Right cardiac atrium (tissue), 5 donors: Measurements from ENCODE around the gene CCDC57. TPM values are rescaled to one million over a fixed set of nuclear protein-coding genes. Genes with fewer than 3 reads are reported as not detected.

ENCODE experiments used
- microRNA-seq, 2 donors: library from miRNA; unstranded; fragments of <30 nt; microRNA quantifications; one replicate each; pipeline ENCODE4 v1.2.0, GENCODE V29; 2020 to 2021
- polyA plus RNA-seq: library from polyadenylated mRNA; stranded (reverse); fragments of 200-250 nt; gene quantifications from one replicate; pipeline ENCODE4 v1.2.3, GENCODE V29; 2013
- total RNA-seq, 4 donors: library from RNA; stranded (reverse); fragmentation: NEBNext Ultra II Directional; extraction: Animal tissue kit (Norgen Biotek cat#: 25700); gene quantifications; one replicate each; pipeline ENCODE4 v1.2.1, GENCODE V29; 2021
- donor health status: healthy with polysubstance abuse.
- donor health status: DM: no; HTN: yes; CAD: no.
- donor health status: DM: no; HTN: no; CAD: no.
- donor health status: DM: no; HTN: yes; CAD: no; lungs with severe emphysema.
- donor health status: DM: yes; HTN: yes; CAD: no.

Gene CCDC57
- total and polyA plus RNA-seq, 5 donors, result 12.1 to 17.3 (median 16.2) TPM

Small RNAs within 50 kb of the gene (microRNA-seq; reads per million reads assigned to microRNA genes)
- gene MIR6787, result 0 reads per million in 2 donors

Other genes with a start within 250 kb of the CCDC57 start
- gene ASPSCR1, start 235.2 kb downstream of the CCDC57 start, total RNA-seq, result 10 to 100 TPM; 16.6 to 28.9 (median 21.6) TPM
- gene ASPSCR1, start 235.2 kb downstream of the CCDC57 start, polyA plus RNA-seq, result 20.1 TPM
- 10 to 100 TPM; 20.1 to 28.6 (median 26.0) TPM for gene CENPX, start 190.0 kb downstream of the CCDC57 start, total RNA-seq
- gene CENPX, start 190.0 kb downstream of the CCDC57 start, polyA plus RNA-seq, result 31.2 TPM
- gene LRRC45, start 189.5 kb downstream of the CCDC57 start, total RNA-seq, result 1 to 10 TPM; 3.2 to 6.7 (median 6.0) TPM
- 4.9 TPM for gene LRRC45, start 189.5 kb downstream of the CCDC57 start, polyA plus RNA-seq
- gene RAC3, start 181.2 kb downstream of the CCDC57 start, total RNA-seq, result 1 to 10 TPM; 1.0 to 2.0 (median 1.5) TPM
- gene RAC3, start 181.2 kb downstream of the CCDC57 start, polyA plus RNA-seq, result 2.4 TPM
- 100 to 1,000 TPM; 127 to 181 (median 168) TPM for gene DCXR, start 175.1 kb downstream of the CCDC57 start, total RNA-seq
- gene DCXR, start 175.1 kb downstream of the CCDC57 start, polyA plus RNA-seq, result 196 TPM
- gene RFNG, start 161.0 kb downstream of the CCDC57 start, total RNA-seq, result 10 to 100 TPM; 19.0 to 25.1 (median 20.2) TPM
- gene RFNG, start 161.0 kb downstream of the CCDC57 start, polyA plus RNA-seq, result 25.4 TPM
- gene GPS1, start 160.9 kb downstream of the CCDC57 start, total RNA-seq, result 10 to 100 TPM; 87.1 to 93.7 (median 90.6) TPM
- 75.1 TPM for gene GPS1, start 160.9 kb downstream of the CCDC57 start, polyA plus RNA-seq
- gene DUS1L, start 147.0 kb downstream of the CCDC57 start, total RNA-seq, result 10 to 100 TPM; 51.3 to 63.1 (median 58.4) TPM
- 82.1 TPM for gene DUS1L, start 147.0 kb downstream of the CCDC57 start, polyA plus RNA-seq
- gene FASN, start 114.6 kb downstream of the CCDC57 start, total RNA-seq, result 10 to 100 TPM; 14.3 to 71.8 (median 23.4) TPM
- 86.3 TPM for gene FASN, start 114.6 kb downstream of the CCDC57 start, polyA plus RNA-seq
- gene SLC16A3, start 16.2 kb upstream of the CCDC57 start, total RNA-seq, result 10 to 100 TPM; 13.6 to 23.7 (median 18.0) TPM
- 18.8 TPM for gene SLC16A3, start 16.2 kb upstream of the CCDC57 start, polyA plus RNA-seq
- gene CSNK1D, start 60.9 kb upstream of the CCDC57 start, total RNA-seq, result 10 to 100 TPM; 68.8 to 81.7 (median 77.4) TPM
- gene CSNK1D, start 60.9 kb upstream of the CCDC57 start, polyA plus RNA-seq, result 61.7 TPM
- 1 to 10 TPM in 2 of 4 donors, under 1 TPM in 2; 0.31 to 1.4 (median 0.80) TPM for gene CD7, start 104.8 kb upstream of the CCDC57 start, total RNA-seq
- 0.45 TPM for gene CD7, start 104.8 kb upstream of the CCDC57 start, polyA plus RNA-seq
- 1 to 10 TPM; 2.8 to 5.7 (median 3.3) TPM for gene SECTM1, start 120.9 kb upstream of the CCDC57 start, total RNA-seq
- gene SECTM1, start 120.9 kb upstream of the CCDC57 start, polyA plus RNA-seq, result 2.5 TPM
- not detected for gene TEX19, start 146.4 kb upstream of the CCDC57 start, total RNA-seq
- gene TEX19, start 146.4 kb upstream of the CCDC57 start, polyA plus RNA-seq, result not detected
- gene UTS2R, start 158.9 kb upstream of the CCDC57 start, total RNA-seq, result 1 to 10 TPM; 2.3 to 7.5 (median 4.6) TPM
- 1.0 TPM for gene UTS2R, start 158.9 kb upstream of the CCDC57 start, polyA plus RNA-seq
- gene HEXD, start 205.5 kb upstream of the CCDC57 start, total RNA-seq, result 10 to 100 TPM; 13.6 to 24.4 (median 18.7) TPM
- 22.5 TPM for gene HEXD, start 205.5 kb upstream of the CCDC57 start, polyA plus RNA-seq
- gene OGFOD3, start 205.7 kb upstream of the CCDC57 start, total RNA-seq, result 10 to 100 TPM; 27.9 to 34.0 (median 30.5) TPM
- 28.9 TPM for gene OGFOD3, start 205.7 kb upstream of the CCDC57 start, polyA plus RNA-seq
- gene CYBC1, start 237.9 kb upstream of the CCDC57 start, total RNA-seq, result 10 to 100 TPM; 31.0 to 34.7 (median 33.5) TPM
- 20.8 TPM for gene CYBC1, start 237.9 kb upstream of the CCDC57 start, polyA plus RNA-seq
- 10 to 100 TPM; 67.4 to 99.6 (median 77.1) TPM for gene NARF, start 245.9 kb upstream of the CCDC57 start, total RNA-seq
- gene NARF, start 245.9 kb upstream of the CCDC57 start, polyA plus RNA-seq, result 79.1 TPM